ENCODE data around the gene ATP5F1D.

ATP5F1D gene

DNA sequence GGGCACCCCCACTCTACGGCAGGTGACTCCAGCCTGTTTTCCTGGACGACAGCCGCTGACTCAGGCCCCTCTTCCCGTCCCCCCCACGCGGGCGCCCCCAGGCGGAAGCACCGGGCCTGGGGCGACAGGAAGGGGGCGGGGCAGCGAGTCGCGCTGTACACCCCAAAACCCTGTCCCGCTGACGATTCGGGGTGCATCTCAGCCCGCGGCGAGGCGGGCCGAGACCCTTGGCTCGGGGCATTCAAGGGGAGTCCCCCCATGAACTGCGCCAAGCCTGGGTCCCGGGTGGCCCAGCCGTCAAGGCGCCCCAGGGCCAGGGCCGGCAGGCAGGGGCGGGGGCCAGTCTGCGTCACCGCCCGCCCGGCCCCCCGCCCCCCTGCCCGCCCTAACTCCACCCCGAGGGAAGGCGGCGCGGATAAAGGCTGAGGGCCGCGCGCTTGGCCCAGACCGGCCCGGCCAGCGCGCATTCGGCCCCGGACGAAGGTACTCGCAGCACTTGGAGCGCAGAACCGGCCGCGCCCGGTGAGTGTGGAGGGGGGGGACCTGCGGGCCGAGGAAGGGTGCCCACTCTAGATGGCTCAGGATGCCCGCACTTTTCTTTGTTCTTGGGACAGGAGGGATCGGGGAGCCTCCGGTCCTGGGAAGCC lies 6.7 kb downstream of the ATP5F1D start, which contains the start of gene MIDN:
Gene MIDN, plus strand, starts transcription at position 445 of the 647 bp plus-strand sequence. CDS start 1,714 bp downstream, outside the sequence.
- DNase-seq (ENCODE audit: low spot score): peak; percentile 87

DNA sequence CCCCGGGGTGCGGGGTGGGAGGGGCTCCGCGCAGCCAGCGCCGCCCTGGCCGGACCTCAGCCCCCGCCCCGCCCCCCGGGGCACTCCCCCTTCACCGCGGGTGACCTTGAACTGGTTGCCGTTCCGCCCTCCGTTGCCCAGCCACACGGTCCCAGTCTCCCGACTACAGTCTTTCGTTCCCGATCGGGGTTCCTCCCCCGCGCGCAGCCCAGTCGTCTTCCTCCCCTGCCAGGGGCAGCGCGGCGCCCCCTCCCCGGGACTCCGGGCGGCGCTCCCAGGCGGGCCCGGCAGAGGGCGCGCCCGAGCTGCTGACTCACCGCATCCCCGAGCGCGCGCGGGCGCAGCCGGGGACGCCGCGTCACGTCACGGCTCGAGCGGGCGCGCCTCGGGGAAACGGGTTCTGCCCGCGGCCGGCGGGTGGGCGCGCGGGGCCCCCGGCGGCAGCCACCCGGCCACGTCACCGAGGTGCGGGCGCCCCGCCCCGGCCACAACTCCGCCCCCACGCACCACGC lies 7.3 kb downstream of the ATP5F1D start:
- DNase-seq (ENCODE audit: low spot score): peak; percentile 81

GRCh38 chr19:1249298-1249989 lies 7.9 kb downstream of the ATP5F1D start:
- peak; percentile 90 for DNase-seq (ENCODE audit: low spot score)

DNA sequence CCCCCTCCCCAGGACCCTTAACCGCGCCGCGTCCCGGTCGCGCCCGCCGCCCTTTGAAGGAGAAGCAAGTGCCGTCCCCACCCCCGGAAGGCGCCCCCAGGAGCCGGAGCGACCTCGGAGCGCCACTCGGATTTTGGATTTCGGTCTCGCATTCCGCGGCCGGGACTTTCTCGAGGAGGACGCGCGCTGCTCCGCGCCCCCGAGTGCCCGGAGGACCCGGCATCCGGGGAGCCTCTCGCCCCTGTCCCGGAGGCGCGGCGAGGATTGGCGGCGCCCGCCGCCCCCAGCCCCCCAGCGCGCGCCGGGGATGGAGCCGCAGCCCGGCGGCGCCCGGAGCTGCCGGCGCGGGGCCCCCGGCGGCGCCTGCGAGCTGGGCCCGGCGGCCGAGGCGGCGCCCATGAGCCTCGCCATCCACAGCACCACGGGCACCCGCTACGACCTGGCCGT lies 8.5 kb downstream of the ATP5F1D start:
- DNase-seq (ENCODE audit: low spot score): no peak

DNA sequence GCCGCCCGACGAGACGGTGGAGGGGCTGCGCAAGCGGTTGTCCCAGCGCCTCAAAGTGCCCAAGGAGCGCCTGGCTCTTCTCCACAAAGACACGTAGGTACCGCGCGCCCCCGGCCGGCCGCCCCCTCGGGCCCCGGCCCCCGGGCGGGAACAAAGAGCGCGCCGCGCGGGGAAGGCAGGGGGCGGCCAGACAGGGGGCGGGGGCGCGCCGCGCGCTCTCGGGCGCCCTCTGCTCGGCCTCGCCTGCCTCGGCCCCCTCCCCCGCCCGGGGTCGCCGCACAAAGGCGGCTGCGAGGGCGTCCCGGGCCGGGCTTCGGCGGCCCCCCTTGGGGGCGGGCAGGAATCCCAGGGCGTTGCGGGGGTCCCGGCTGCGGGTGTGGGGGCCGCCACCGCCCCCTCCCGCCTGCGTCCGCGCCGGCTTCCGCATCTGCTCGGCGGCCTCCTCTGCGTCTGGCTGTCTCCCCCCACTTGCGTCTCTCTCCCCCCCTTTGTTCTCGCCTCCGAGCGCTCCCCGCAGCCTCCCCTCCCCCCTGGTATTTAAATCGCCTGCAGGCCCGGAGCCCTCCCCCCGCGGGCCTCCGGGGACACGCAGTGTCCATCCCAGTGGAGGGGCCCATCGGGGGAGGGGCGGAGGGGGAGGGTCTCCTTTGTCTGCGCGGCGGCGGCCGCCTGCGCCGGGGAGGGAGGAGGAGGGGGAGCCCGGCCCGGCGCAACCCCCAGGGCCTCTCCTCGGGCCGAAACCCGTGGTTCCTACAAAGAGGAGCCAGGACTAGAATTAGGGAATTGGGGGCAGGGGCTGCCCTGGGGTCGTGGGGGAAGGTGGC lies 9.1 kb downstream of the ATP5F1D start:
- peak; percentile 41 for DNase-seq (ENCODE audit: low spot score)

DNA sequence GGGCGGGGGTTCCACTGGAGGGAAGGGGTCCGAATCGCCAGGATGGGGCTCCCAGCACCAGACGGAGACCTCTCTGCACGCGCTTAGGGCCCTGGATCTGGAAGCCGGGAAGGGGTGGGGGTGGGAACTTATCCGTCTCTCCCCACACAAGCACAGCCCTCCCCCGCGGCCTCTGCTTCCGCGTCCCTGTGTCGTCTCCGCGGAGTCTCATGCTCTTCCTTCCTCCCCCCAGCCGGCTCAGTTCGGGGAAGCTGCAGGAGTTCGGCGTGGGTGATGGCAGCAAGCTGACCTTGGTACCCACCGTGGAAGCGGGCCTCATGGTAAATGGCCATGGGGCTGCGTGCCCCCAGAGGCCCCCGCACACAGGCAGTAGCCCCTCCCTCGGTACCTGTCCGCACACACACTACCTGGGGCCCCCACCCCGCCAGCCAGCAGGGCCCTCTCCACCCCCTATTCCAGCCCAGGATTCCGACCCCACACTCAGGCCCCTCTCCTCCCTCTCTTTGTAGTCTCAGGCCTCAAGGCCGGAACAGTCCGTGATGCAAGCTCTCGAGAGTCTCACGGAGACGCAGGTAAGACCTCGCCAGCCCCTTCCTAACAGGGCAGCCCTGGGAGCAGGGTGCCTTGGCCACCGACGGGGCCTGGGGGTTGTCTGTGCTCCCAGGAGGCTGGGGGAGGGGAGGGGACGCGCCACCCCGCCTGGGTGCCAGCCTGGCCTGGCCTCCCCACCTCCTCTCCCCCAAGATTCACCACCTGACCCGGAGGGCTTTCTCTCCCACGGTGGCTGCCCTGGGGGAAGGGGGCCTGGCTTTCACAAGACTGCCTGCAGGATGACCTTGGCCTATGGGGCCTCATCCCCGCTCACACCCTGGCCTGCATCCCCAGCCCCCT lies 10.0 kb downstream of the ATP5F1D start:
- peak; percentile 57 for DNase-seq (ENCODE audit: low spot score)

- peak; percentile 81 for DNase-seq (ENCODE audit: low spot score)
Observed at GRCh38 chr19:1252221-1252820, 10.8 kb downstream of the ATP5F1D start.

DNA sequence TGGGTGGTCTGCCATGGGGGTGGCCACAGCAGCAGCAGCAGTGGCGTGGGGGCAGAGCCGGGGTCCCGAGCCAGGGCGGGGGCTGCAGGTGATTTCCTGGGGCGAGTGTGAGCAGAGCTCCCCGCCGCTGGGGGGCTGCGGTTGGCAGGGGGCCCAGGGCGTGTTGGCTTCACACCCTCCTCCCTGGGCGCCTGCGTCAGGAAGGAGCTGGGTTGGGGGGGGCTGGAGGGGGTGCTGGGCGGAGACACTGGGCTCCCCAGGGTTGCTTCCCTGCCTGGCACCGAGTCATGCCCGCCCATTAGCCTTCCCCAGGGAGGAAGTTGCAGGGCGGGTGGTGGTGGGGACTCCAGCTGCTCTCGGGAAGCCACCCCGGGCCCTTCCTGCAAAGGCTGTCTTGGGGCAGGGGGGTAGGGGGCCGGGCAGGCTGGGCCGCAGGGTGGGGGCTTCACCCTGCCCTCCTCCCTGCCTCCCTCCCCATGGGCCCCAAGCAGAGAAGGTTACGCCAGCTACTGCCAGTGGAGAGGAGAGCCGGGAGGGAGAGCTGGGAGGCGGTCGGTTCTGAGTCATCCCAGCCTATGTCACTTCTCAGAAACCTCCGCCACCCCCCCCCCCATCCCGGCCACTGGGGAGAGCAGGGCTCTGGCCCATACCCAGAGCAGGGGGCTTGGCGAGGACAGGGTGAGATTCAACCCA lies 11.4 kb downstream of the ATP5F1D start:
- DNase-seq (ENCODE audit: low spot score): peak; percentile 90

DNA sequence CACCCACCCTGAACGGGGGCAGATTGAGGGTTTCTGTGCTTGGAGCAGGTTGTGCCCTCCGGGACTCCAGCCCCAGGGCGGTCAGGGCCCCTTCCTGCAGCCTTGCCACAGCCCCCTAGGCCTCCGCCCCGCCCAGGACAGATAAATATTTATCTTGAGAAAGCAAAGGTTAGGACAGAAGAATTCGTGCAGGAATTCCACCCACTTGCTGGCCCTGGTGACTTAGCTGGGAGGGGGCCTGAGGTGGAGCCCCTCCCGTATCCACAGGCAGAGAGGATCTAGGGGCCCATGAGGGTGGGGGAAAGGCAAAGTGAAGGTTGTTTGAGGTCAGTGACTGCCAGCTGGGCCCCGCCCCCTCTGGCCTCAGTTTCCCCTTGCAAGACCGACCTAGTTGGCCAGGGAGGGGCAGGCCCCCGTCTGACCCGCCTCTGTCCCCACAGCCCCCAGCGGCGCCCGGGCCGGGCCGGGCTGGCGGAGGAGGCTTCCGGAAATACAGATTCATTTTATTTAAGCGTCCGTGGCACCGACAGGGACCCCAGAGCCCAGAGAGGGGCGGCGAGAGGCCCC lies 12.0 kb downstream of the ATP5F1D start:
- no peak for DNase-seq (ENCODE audit: low spot score)

DNA sequence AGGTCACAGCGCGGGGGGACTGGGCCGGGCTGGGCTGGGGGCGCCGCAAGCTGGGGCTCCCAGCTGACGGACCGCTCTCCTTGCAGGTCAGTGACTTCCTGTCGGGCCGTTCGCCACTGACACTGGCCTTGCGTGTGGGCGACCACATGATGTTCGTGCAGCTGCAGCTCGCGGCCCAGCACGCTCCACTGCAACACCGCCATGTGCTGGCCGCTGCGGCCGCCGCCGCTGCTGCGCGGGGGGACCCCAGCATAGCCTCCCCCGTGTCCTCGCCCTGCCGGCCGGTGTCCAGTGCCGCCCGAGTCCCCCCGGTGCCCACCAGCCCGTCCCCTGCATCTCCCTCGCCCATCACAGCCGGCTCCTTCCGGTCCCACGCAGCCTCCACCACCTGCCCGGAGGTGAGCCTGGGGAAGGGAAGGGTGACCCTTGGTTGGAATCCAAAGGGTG lies 12.6 kb downstream of the ATP5F1D start:
- DNase-seq (ENCODE audit: low spot score): peak; percentile 63

- DNase-seq (ENCODE audit: low spot score): no peak
Observed at GRCh38 chr19:1254530-1255185, 13.1 kb downstream of the ATP5F1D start.

- no peak for DNase-seq (ENCODE audit: low spot score)
Observed at GRCh38 chr19:1255186-1256161, 13.9 kb downstream of the ATP5F1D start.

DNA sequence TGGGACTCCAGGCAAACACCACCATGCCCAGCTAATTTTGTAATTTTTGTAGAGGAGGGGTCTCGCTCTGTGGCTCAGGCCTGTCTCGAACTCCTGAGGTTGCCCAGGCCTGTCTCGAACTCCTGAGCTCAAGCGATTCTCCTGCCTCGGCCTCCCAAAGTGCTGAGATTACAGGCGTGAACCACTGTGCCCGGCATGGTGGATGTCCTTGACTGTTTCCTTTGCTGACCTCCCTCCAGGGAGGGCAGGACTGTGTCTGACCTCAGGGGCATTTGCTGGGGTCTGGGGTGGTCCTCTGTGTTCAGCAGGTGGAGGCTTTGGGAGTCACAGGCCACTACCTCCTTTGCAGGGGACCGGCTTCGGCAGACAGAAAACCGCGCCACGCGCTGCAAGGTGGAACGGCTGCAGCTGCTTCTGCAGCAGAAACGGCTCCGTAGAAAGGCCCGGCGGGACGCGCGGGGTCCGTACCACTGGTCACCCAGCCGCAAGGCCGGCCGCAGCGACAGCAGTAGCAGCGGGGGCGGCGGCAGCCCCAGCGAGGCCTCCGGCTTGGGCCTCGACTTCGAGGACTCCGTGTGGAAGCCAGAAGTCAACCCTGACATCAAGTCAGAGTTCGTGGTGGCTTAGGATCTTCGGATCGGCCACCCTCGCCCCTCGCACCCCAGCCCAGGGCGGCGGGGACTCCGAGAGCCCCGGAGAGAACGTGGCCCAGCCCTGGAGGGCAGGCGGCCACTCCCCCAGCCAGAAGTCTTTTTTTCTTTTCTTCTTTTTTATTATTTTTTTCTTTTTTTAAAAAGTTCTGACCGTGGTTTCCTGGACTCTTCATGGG lies 15.3 kb downstream of the ATP5F1D start:
- DNase-seq (ENCODE audit: low spot score): no peak

- DNase-seq (ENCODE audit: low spot score): no peak
Observed at GRCh38 chr19:1257475-1258162, 16.1 kb downstream of the ATP5F1D start.

GRCh38 chr19:1258163-1258492 lies 16.6 kb downstream of the ATP5F1D start:
- DNase-seq (ENCODE audit: low spot score): no peak

GRCh38 chr19:1258707-1259205 lies 17.2 kb downstream of the ATP5F1D start:
- no peak for DNase-seq (ENCODE audit: low spot score)

Measured in hepatic stellate cell (primary cell).